ENCODE measurements around the gene FYN. TPM values are rescaled to one million over a fixed set of nuclear protein-coding genes. Genes with fewer than 3 reads are reported as not detected.

The FYN gene
- total RNA-seq, 1 experiment from 2014 or later = 7.2 TPM

GRCh38 chr6:111852725-111853124, 20.5 kb downstream of the FYN start:
- DNase-seq = no peak
- CTCF ChIA-PET = no interaction called here
- peaks cover 20% of the 10 kb centered on the region for H3K4me1 Mint-ChIP-seq (ENCODE audit: low read depth, unreplicated experiment)
- Histone ChIP-seq H3K36me3 (ENCODE audit: control insufficient read depth, insufficient read depth, low read length) (no peaks in the 10 kb centered on the region), H3K4me3 (ENCODE audit: low read depth, low read length) (no peak overlapping the region), H3K27me3 (replicated peaks; ENCODE audit: control insufficient read depth, insufficient read depth, low read length) (no peaks in the 10 kb centered on the region), H3K4me1 (no peaks in the 10 kb centered on the region), H3K9me3 (no peaks in the 10 kb centered on the region)
- no peak for TF ChIP-seq CTCF (IDR thresholded peaks at IDR 0.05; ENCODE audit: insufficient read depth in 1 of 2, low read depth in 1 of 2, low read length in 1 of 2, severe bottlenecking in 1 of 2, unreplicated experiment in 1 of 2)
- BruUV-seq (replicated peaks) = no TSS peak
- H3K36me3 Mint-ChIP-seq (ENCODE audit: insufficient read depth, unreplicated experiment) = peaks cover 6% of the 10 kb centered on the region
- H3K27ac Mint-ChIP-seq (ENCODE audit: unreplicated experiment) = no peak overlapping the region
- intact Hi-C loops (cut with micrococcal nuclease; ENCODE audit: unreplicated experiment) = no loop called here
- no peak overlapping the region for H3K4me3 Mint-ChIP-seq (ENCODE audit: unreplicated experiment)
- peaks cover 5% of the 10 kb centered on the region for H3K27me3 Mint-ChIP-seq (ENCODE audit: insufficient read depth, unreplicated experiment)
- POLR2A ChIA-PET = no interaction called here
- H3K9me3 Mint-ChIP-seq (ENCODE audit: unreplicated experiment) = no peaks in the 10 kb centered on the region

GRCh38 chr6:111850295-111850937, 22.8 kb downstream of the FYN start:
- H3K36me3 ChIP-seq (ENCODE audit: control insufficient read depth, insufficient read depth, low read length) = no peaks in the 10 kb centered on the region
- H3K36me3 Mint-ChIP-seq (ENCODE audit: insufficient read depth, unreplicated experiment) = peaks cover 6% of the 10 kb centered on the region
- H3K4me1 ChIP-seq = peaks cover 3% of the 10 kb centered on the region
- CTCF ChIA-PET = no interaction called here
- BruUV-seq (replicated peaks) = no TSS peak
- H3K4me3 Mint-ChIP-seq (ENCODE audit: unreplicated experiment) = no peak overlapping the region
- no peaks in the 10 kb centered on the region for H3K9me3 Mint-ChIP-seq (ENCODE audit: unreplicated experiment)
- no peak for DNase-seq
- no peak overlapping the region for H3K4me3 ChIP-seq (ENCODE audit: low read depth, low read length)
- no peaks in the 10 kb centered on the region for H3K27me3 ChIP-seq (replicated peaks; ENCODE audit: control insufficient read depth, insufficient read depth, low read length)
- H3K27ac Mint-ChIP-seq (ENCODE audit: unreplicated experiment) = no peak overlapping the region
- peaks cover 20% of the 10 kb centered on the region for H3K4me1 Mint-ChIP-seq (ENCODE audit: low read depth, unreplicated experiment)
- no peak for TF ChIP-seq CTCF (IDR thresholded peaks at IDR 0.05; ENCODE audit: insufficient read depth in 1 of 2, low read depth in 1 of 2, low read length in 1 of 2, severe bottlenecking in 1 of 2, unreplicated experiment in 1 of 2)
- H3K9me3 ChIP-seq = no peaks in the 10 kb centered on the region
- POLR2A ChIA-PET = no interaction called here
- intact Hi-C loops (cut with micrococcal nuclease; ENCODE audit: unreplicated experiment) = no loop called here
- no peaks in the 10 kb centered on the region for H3K27me3 Mint-ChIP-seq (ENCODE audit: insufficient read depth, unreplicated experiment)

DNA sequence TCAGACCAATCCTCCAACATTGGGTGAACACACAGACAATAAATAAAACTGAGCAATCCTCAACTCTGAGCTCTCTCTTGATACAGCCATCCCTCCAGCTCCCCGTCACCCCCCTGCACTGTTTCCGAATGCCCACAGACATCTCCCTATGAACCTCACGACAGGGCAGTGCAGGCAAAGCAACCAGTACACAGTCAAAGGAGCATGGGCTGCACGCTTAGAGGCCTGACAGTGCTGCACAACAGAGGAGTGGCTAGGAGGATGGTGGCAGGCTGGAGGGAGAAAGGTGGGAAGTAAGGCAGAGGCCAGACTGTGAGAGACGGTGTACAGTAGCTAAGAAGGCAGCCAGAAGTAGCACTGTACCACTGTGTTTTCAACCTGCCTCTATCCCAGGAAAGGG, 24.0 kb downstream of the FYN start:
- Mint-ChIP-seq H3K36me3 (ENCODE audit: insufficient read depth, unreplicated experiment) (peaks cover 6% of the 10 kb centered on the region), H3K4me1 (ENCODE audit: low read depth, unreplicated experiment) (peaks cover 20% of the 10 kb centered on the region), H3K27me3 (ENCODE audit: insufficient read depth, unreplicated experiment) (no peaks in the 10 kb centered on the region), H3K4me3 (ENCODE audit: unreplicated experiment) (no peak overlapping the region), H3K9me3 (ENCODE audit: unreplicated experiment) (no peaks in the 10 kb centered on the region), H3K27ac (ENCODE audit: unreplicated experiment) (no peak overlapping the region)
- Histone ChIP-seq H3K36me3 (ENCODE audit: control insufficient read depth, insufficient read depth, low read length) (no peaks in the 10 kb centered on the region), H3K4me1 (peaks cover 9% of the 10 kb centered on the region), H3K27me3 (replicated peaks; ENCODE audit: control insufficient read depth, insufficient read depth, low read length) (no peaks in the 10 kb centered on the region), H3K4me3 (ENCODE audit: low read depth, low read length) (no peak overlapping the region), H3K9me3 (no peaks in the 10 kb centered on the region)
- DNase-seq = no peak
- BruUV-seq (replicated peaks) = no TSS peak
- intact Hi-C loops (cut with micrococcal nuclease; ENCODE audit: unreplicated experiment) = no loop called here
- TF ChIP-seq CTCF (IDR thresholded peaks at IDR 0.05; ENCODE audit: insufficient read depth in 1 of 2, low read depth in 1 of 2, low read length in 1 of 2, severe bottlenecking in 1 of 2, unreplicated experiment in 1 of 2) = no peak
- ChIA-PET CTCF (no interaction called here), POLR2A (no interaction called here)
